ENCODE data around the gene PCSK9. TPM values are rescaled to one million over a fixed set of nuclear protein-coding genes. Genes with fewer than 3 reads are reported as not detected.
"Not testable (repeated sequence)": the region's sequence is repeated elsewhere in the genome, so short reads cannot be mapped to it uniquely, and the experiment has no call there.

PCSK9 gene
- total RNA-seq, 1 experiment from 2014 or later, result not detected

DNA sequence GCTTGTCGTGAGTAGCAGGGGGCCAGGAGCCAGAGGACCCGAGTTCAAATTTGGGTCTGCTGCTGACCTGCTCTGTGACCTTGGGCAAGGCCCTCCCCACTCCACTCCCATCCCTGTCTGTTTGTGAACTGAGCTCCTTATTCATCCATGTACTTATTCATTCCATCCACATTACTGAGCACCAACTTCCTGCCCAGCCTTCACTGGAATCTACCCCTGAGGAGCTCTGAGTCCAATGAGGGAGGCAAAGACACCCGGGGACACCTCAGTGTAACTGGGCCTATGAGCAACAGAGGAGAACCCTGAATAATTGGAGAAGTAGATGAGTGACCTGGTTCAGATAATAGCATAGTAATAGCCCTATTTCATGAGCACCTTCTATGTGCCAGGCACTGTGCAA is 31.7 kb upstream of the PCSK9 start:
- DNase-seq (ENCODE audit: extremely low read depth, low read depth), result no peak

GRCh38 chr1:55010194-55010886 is 29.0 kb upstream of the PCSK9 start:
- no peak for DNase-seq (ENCODE audit: extremely low read depth, low read depth)

GRCh38 chr1:55010887-55011217 is 28.5 kb upstream of the PCSK9 start:
- DNase-seq (ENCODE audit: extremely low read depth, low read depth), result no peak

DNA sequence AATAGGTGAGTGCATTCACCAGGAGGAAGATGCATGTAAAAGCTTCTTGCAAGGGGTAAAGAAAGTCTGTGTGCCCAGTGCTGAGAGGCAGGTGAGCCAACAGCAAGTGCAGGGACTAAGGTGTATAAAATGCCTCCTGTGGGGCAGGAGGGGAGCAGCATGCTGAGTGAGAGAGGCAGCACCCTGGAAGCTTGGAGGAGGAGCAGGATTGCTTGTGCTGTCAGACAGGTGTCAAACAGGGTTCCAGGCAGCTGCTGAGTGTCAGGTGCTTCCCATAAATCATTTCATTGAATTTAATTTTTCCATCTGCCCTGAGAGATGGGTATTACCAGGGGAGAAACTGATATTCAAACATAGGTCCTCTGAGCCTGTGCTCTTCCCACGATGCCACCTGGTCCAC is 26.7 kb upstream of the PCSK9 start:
- no peak for DNase-seq (ENCODE audit: extremely low read depth, low read depth)

DNA sequence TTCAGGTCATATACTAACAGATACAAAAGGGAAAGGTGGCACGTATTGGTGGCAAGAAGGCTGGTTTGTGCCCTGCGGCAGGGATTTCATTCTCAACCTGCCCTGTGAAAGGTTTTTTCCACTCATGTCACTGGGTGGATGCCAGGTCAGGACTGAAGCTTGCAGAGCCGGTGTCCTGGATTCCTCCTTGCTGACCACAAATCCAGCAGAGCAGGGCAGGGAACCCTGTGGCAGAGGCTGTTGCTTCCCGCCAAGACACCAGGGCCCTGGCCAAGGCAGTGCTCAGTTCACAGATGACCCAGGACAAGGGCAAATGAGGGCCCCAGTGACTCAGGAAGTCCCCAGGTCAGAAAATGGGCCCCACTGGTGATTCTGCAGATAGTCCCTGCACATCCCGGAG is 24.2 kb upstream of the PCSK9 start:
- no peak for DNase-seq (ENCODE audit: extremely low read depth, low read depth)

DNA sequence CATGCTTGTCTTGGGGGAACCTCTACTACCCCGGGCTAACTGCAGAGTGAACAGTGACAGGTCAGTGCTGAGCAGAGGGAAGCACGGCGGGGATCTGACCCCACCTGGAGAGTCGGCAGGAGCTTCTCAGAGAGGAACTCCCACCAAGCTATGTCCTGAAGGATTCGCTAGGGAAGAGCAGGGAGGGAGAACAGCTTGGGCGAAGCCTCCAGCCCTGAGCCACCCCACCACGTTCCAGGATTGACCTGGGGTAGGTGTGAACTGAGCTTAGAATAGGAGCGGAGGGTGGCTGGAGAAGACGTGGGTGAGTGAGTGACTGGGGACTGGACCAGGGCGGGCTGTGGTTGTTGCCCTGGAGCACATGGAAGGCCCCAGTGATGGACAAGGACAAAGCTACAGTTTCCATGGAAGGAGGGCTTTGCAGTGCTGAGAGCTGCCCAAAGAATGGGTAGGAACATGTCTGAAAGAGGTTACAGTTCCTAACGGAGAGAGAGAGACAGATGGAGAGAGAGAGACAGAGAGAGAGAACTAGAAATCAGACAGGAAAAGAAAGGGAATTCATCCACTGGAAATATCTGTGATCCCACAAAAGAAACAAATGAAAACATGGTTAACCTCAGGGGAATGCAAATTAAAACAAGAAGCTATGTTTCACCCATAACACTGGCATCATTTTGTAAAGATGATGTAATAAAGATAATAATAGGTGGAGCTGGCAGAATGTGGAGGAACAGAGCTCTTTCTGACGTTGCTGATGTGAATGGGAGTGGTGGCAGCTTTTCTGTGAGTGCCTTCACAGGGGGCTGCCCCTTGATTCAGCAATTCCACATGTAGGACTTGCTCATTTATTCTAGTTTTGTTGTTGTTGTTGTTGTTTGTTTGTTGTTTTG is 23.4 kb upstream of the PCSK9 start:
- no peak for DNase-seq (ENCODE audit: extremely low read depth, low read depth)

GRCh38 chr1:55018395-55018794 is 21.0 kb upstream of the PCSK9 start:
- DNase-seq (ENCODE audit: extremely low read depth, low read depth), result no peak

DNA sequence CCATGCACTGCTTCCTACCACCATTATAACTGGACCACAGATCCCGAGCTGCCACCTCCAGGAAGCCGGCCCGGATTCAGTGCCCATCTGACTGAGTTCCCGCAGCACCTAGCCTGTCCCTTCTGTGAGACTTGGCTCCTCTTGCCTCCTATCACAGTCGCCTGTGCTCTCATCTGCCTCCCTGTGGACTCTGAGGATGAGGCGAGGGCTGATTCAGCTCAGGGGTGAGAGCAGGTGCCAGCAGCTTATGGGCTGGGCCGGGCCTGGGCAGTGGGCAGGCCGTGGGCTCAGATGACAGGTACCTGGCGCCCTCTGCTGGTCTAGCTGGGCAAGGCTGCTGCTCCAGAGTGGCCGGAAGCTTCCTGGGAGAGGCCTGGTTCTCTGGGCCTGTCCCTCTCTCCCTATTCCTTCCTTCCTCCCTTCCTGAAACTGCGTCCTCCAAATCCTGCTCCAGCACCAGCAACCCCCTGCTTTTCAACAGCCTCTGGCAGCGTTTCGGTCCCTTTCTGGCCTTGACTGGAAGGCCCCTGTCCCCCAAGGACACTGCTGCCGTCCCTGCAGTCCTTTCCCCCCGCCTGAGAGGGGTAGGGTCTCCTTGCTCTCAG is 17.3 kb upstream of the PCSK9 start:
- DNase-seq (ENCODE audit: extremely low read depth, low read depth), result peak; percentile 92

DNA sequence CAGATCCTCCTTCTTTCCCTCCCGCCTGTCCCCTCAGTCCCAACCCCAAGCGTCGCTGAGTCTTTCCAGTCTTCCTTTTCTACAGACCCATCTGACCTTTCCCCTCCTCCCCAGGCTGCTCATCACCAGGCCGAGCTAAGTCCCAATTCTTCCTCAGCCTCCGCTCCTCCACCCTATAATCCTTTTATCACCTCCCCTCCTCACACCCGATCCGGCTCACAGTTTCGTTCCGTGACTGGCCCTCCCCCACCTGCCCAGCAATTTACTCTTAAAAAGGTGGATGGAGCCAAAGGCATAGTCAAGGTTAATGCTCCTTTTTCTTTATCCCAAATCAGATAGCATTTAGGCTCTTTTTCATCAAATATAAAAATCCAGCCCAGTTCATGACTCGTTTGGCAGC is 15.2 kb upstream of the PCSK9 start:
- DNase-seq (ENCODE audit: extremely low read depth, low read depth), result not testable (repeated sequence)

DNA sequence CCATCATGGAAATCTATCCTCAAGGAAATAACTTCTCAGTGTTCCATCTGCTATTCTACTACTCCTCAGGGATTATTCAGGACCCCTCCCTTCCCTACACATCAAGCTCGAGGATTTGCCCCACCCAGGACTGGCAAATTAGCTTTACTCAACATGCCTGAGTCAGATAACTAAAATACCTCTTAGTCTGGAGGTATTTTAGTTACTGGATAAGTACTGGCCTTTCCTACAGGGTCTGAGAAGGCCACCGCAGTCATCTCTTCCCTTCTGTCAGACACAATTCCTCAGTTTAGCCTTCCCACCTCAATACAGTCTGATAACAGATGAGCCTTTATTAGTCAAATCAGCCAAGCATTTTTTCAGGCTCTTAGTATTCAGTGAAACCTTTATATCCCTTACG is 12.7 kb upstream of the PCSK9 start:
- DNase-seq (ENCODE audit: extremely low read depth, low read depth), result not testable (repeated sequence)

DNA sequence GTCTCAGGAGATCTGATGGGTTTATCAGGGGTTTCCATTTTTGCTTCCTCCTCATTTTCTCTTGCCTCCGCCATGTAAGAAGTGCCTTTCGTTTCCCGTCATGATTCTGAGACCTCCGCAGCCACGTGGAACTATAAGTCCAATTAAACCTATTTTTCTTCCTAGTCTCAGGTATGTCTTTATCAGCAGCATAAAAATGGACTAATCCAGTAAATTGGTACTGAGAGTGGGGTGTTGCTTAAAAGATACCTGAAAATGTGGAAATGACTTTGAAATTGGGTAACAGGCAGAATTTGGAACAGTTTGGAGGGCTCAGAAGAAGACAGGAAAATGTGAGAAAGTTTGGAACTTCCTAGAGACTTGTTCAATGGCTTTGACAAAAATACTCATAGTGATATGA is 8.2 kb upstream of the PCSK9 start:
- DNase-seq (ENCODE audit: extremely low read depth, low read depth), result not testable (repeated sequence)

DNA sequence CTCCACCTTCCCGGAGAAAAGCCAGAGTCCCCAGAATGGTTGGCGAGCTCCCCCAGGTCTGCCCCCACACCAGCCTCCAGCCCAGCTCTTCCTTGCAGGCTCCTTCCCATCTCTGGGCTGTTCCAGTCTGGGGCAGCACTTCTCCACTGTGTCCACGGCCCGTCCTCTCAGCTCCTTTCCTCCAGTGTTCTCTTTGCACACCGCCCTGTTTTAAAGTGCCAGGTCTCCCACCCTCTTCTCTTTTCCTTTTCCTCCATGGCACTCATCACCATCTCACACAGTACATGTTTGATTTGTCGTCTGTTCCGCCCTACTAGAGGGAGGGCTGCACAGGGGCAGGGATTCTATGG is 6.1 kb upstream of the PCSK9 start:
- DNase-seq (ENCODE audit: extremely low read depth, low read depth), result no peak

GRCh38 chr1:55034476-55035133 is 4.7 kb upstream of the PCSK9 start:
- no peak for DNase-seq (ENCODE audit: extremely low read depth, low read depth)

DNA sequence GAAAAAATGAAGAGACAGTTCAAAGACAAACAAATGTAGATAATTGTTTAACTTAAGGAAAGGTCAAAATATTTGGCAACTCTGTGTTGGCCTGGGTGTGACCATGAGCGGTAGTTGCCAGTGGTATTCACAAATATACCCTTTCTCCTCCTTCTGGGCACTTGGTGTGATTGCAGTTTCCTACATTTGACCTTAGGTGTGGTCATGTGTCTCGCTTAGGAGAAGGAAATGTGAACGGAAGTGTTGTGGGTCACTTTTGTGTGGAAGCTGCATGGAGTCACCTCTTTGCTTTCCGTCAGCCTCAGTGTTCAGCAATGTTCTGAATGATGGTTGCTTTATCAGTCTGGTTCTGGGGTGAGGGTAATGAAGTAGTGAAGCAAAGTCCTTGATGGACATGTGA is 3.4 kb upstream of the PCSK9 start:
- DNase-seq (ENCODE audit: extremely low read depth, low read depth), result peak; percentile 51

GRCh38 chr1:55037733-55038551 is 1.4 kb upstream of the PCSK9 start:
- no peak for DNase-seq (ENCODE audit: extremely low read depth, low read depth)

DNA sequence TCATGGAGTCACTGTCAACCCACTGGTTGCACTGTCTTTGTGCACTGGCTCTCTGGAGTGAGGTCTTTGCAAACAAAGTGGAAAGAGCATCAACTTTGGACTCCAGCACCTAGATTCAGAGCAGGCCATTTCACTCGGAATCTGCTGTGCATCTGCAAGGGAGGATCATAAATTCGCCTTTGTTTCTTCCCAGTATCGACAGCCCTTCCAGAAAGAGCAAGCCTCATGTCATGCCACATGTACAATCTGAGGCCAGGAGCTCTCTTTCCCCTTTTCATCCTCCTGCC is 853 bp upstream of the PCSK9 start:
- no peak for DNase-seq (ENCODE audit: extremely low read depth, low read depth)

DNA sequence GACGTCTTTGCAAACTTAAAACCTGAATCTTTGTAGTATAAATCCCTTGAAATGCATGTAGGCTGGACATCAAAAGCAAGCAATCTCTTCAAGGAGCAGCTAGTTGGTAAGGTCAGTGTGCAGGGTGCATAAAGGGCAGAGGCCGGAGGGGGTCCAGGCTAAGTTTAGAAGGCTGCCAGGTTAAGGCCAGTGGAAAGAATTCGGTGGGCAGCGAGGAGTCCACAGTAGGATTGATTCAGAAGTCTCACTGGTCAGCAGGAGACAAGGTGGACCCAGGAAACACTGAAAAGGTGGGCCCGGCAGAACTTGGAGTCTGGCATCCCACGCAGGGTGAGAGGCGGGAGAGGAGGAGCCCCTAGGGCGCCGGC is 390 bp upstream of the PCSK9 start:
- DNase-seq (ENCODE audit: extremely low read depth, low read depth), result no peak

DNA sequence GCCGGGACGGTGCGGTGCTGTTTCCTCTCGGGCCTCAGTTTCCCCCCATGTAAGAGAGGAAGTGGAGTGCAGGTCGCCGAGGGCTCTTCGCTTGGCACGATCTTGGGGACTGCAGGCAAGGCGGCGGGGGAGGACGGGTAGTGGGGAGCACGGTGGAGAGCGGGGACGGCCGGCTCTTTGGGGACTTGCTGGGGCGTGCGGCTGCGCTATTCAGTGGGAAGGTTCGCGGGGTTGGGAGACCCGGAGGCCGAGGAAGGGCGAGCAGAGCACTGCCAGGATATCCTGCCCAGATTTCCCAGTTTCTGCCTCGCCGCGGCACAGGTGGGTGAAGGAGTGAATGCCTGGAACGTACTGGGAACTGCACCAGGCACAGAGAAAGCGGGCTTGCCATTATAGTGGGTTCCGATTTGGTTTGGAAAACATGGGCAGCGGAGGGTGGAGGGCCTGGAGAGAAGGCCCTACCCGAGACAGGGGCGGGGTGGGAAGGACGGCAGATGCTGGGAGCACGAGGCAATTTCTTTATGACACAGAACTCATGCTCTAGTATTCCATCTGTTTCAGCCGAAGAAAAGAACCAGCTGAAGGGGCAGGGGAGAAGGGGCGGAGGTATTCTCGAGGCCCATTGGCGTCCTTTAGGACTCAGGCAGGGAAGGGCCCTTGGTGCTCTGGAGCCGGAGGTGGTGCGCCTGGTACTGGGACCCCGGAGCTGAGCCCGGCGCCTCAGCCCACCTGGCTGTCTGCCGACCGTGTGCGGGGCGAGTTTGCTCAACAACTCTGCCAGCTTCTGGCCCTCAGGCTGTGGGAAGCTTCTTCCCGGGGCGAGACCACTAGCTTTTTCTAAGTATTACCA is 960 bp downstream of the PCSK9 start:
- no peak for DNase-seq (ENCODE audit: extremely low read depth, low read depth)

- no peak for DNase-seq (ENCODE audit: extremely low read depth, low read depth)
Measured at GRCh38 chr1:55040933-55041494, 1.7 kb downstream of the PCSK9 start.

- DNase-seq (ENCODE audit: extremely low read depth, low read depth), result no peak
Measured at GRCh38 chr1:55041613-55042012, 2.3 kb downstream of the PCSK9 start.

All from NCI-H460 (cell line).